Hematopoietic multipotent progenitor cell treated with erythropoietin and hydrocortisone succinate and interleukin-3 and kit ligand, for 15 days (in vitro differentiated cells): ENCODE measurements around the gene PSMD10.

Experiments used
- DNase-seq: peaks from one replicate; pipeline ENCODE4 v3.0.0-alpha.2; 2015; ENCODE audit warnings: low spot score

PSMD10 gene

GRCh38 chrX:108091264-108091877 lies at the start of gene PSMD10, which contains the start of gene ATG4A:
Gene PSMD10 (minus strand): TSS chrX:108091542. CDS start chrX:108091520, 22 bp downstream.
Gene ATG4A (plus strand): TSS chrX:108091778. CDS start chrX:108091827, 49 bp downstream.
- DNase-seq, result peak; percentile 91

DNA sequence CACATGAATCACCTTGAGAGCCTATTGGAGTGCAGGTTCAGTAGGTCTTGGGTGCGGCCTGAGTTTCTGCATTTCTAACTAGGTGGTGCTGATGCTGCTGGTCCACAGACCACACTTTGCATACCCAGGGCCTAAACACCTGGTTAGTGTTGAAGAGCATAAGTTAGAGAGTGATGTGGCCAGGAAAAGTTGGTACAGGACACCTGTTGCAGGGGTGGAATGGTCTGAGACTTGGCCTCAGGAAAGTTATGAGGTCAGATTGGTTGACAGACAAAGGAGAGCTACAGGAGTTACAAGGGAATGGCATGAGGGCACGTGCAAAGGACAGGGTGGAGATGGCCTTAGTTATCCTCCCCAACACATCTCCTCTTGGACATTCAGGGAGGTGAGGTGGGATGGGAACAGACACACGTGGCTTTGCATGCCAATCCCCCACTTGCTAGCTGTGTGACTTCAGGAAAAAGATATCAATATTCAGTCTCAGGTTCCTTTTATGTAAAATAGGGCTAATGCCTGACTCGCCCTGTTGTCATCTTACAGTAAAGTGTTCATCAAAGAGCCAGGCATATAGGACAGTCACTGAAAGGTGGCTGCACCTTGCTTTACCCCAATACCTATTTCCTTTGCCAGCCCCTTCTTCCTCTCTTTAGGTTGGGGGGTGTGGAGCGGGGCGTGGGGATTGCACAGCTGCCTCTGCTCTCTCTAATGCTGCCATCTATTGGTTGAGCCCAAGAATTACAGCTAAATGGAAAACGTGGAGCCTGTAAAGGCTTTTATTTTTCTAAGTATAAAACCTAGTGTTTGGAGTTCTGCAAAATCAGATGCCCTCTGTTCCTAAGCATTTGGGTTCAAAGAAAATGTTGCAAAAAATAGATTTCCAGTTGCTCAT lies 47.7 kb upstream of the PSMD10 start:
- DNase-seq, result peak; percentile 53

GRCh38 chrX:108134724-108135123 lies 43.4 kb upstream of the PSMD10 start:
- DNase-seq, result no peak

DNA sequence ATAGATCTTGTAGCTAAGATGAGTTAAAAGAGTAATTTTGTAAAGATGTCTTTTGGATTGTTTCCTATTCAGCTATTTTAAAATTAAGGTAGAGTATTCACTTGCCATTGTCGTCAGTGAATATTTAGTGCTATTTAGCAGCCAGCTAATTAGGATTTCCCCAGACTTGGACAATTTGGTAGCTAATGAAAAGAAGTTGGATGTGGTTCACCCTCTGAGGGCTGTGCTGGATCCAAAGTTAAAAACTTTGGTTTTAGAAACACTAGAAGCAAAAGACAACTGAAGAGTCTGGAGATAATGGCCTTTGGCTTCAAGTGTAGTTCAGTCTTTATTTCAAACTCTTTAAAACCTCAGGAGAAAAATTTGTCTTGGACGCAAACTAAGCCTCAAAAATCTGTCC lies 41.5 kb upstream of the PSMD10 start:
- no peak for DNase-seq

DNA sequence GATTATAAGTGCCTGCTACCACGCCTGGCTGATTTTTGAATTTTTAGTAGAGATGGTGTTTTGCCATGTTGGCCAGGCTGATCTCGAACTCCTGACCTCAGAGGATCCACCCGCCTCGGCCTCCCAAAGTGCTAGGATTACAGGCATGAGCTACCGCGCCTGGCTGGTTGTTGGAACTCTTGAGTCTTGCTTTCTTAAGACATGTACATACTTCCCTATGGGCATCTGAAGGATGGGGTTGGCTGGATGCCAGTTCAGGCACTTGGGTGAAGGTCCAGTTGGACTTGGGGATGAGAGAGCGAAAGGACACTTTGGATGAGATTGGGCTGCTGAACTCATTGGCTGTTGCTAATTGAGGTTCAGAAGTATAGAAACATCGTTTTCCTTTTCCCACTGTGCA lies 40.7 kb upstream of the PSMD10 start:
- DNase-seq, result no peak

DNA sequence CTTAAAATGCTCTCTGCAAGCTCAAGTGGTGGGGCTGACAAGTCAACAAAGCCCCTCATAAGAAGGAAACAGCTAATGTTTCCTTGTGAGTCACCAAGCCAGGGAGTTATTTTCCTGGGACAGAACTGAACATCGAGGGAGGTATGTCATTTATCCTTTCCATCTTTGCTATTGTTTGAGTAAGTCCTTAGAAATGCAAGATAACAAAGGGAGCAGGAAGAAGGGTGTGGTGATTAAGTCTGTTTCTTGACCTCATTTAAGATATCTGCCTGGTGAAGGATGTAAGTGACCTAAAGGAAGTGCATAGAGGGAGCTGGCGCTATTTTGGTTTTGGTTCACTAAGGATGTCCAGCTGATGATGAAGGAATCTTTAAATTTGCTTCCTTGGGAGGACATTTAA lies 40.1 kb upstream of the PSMD10 start:
- DNase-seq, result no peak

DNA sequence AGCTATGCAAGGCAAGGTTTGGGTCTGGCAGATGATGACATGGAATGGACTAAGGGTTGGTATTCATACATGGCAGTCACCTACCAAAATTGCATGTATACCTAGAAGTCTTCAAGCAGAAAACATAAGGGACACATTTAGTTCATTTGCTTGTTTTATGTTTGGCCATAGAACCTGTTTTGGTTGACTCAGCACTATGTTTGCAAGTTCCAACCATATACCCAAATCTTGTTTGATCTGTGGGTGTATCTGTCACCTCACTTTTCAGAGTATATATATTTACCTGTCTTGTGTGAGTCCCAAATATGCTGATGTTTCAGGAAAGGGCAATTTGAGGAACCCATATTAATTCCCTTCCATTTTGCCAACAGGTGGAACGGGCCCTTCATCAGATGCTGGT lies 39.5 kb upstream of the PSMD10 start:
- DNase-seq, result no peak

- no peak for DNase-seq
These were observed 35.8 kb upstream of the PSMD10 start for GRCh38 chrX:108127152-108127551.

DNA sequence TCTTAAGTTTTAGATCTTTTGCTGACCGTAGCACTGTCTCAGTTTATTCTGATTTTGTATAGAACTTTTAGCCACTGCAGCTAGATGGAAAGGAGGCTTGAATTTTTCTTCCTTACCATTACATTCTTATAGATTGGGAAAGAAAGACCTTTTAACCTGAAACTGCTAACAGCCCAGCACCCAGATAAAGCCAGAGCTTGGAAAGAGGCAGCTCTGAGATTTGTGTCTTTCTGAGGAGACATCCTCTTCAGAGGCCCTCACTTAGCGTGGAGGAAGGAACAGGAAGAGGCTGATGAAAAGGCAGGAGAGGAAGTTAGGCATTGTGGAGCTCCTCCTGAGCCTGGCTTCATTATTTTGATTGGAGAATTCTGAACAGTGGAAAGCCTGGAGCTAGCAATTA lies 35.3 kb upstream of the PSMD10 start:
- DNase-seq, result no peak

- no peak for DNase-seq
These were observed 32.4 kb upstream of the PSMD10 start for GRCh38 chrX:108123591-108124366.

- DNase-seq, result no peak
These were observed 31.4 kb upstream of the PSMD10 start for GRCh38 chrX:108122748-108123147.

- no peak for DNase-seq
These were observed 29.9 kb upstream of the PSMD10 start for GRCh38 chrX:108121291-108121690.

GRCh38 chrX:108117988-108118387 lies 26.6 kb upstream of the PSMD10 start:
- DNase-seq, result no peak

- no peak for DNase-seq
These were observed 23.2 kb upstream of the PSMD10 start for GRCh38 chrX:108114541-108114940.

- no peak for DNase-seq
These were observed 14.1 kb upstream of the PSMD10 start for GRCh38 chrX:108105473-108105872.

- no peak for DNase-seq
These were observed 6.0 kb upstream of the PSMD10 start for GRCh38 chrX:108097380-108097779.

GRCh38 chrX:108091878-108092291 lies 543 bp upstream of the PSMD10 start:
- peak; percentile 49 for DNase-seq

GRCh38 chrX:108090491-108091263 lies 665 bp downstream of the PSMD10 start:
- DNase-seq, result peak; percentile 19

- peak; percentile 57 for DNase-seq
These were observed 2.8 kb downstream of the PSMD10 start for GRCh38 chrX:108088511-108088910.

GRCh38 chrX:108087792-108088191 lies 3.5 kb downstream of the PSMD10 start:
- no peak for DNase-seq

DNA sequence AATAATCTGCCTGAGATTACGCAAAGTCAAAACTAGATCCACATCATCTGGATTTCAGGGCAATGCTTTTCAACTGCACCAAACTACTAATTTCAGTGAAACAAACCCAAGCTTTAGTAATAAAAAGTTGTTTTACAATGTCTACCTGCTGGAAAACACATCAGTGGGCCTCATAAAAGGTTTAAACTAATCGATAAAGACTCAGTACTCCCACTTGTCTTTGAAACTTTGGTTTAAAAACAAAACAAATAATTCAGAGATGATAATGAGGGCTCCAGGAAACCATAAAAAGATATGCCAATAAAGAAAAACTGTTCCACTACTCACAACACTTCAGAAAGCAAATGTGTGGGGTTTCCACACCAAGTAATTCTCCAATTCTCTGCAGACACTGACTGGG lies 10.2 kb downstream of the PSMD10 start:
- DNase-seq, result no peak

- no peak for DNase-seq
These were observed 18.6 kb downstream of the PSMD10 start for GRCh38 chrX:108072746-108073145.
